NCI-H446 (cell line): ENCODE results near the gene CLDN6.
A peak's percentile ranks its signal among the peaks of the same experiment; 100 is the strongest.

Source experiments
- DNase-seq, 2 experiments: peaks; one replicate each; lab custom pipeline; 2025; lab: John Stamatoyannopoulos, UW

Gene CLDN6

DNA sequence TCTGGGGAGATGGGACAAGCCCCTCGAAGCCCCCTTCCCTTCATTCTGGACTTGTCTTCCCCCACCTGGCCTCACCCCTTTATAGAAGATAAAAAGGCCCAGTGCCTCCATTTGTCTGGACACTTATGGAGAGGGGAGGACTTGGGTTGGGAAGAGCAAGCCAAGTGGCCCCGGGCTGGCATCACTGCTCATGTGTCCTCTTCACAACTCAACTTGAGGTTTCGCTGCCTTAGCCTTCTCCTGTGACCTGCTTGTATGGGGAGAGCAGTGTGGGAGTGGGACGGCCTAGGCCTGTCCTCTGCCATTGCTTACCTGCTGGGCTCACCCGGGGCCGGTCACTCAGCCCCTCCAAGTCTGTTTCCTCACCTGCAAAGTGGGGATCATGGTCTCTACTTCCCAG, 47.4 kb downstream of the CLDN6 start:
- DNase-seq, result no peak

DNA sequence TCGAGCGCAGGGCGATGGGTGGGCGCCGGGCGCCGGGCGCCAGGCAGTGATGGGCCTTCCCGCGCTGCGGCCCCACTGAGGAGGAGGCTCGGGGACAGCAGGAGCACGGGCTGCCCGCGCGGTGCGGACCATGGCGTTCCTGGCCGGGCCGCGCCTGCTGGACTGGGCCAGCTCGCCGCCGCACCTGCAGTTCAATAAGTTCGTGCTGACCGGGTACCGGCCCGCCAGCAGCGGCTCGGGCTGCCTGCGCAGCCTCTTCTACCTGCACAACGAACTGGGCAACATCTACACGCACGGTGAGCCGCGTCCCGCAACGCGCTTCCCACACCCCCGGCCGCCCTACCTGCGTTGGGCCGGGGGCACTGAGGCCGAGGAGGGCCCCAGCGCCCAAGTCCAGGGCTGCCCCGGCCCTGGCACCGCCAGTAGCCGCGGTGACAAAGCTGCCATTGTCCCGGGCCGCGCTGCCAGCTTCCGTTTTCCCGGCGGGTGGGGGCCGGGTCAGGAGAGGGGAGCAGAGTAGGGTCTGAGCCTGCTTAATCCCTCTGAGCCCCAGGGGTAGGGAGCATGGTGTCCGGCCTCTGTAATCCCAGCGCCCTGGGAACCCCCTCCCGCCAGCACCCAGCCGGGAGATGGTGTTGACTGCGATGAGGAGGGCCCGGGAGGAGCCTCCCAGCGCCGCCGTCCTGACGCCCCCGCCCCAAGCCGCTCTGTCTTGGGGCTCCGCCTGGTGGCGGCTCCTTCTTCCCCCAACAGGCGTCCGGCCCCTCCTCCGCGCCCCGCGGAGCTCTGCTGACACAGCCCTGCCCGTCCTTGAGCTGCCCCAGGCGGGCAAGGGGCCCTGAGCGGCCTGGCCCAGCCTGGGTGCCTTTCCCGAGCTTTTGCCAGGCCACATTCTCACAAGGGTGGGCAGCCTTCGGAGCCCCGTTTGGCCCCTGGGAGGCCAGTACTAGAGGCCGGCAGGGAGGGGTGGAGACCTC, 48.1 kb downstream of the CLDN6 start:
- peak; percentile 12 to 40 for DNase-seq

DNA sequence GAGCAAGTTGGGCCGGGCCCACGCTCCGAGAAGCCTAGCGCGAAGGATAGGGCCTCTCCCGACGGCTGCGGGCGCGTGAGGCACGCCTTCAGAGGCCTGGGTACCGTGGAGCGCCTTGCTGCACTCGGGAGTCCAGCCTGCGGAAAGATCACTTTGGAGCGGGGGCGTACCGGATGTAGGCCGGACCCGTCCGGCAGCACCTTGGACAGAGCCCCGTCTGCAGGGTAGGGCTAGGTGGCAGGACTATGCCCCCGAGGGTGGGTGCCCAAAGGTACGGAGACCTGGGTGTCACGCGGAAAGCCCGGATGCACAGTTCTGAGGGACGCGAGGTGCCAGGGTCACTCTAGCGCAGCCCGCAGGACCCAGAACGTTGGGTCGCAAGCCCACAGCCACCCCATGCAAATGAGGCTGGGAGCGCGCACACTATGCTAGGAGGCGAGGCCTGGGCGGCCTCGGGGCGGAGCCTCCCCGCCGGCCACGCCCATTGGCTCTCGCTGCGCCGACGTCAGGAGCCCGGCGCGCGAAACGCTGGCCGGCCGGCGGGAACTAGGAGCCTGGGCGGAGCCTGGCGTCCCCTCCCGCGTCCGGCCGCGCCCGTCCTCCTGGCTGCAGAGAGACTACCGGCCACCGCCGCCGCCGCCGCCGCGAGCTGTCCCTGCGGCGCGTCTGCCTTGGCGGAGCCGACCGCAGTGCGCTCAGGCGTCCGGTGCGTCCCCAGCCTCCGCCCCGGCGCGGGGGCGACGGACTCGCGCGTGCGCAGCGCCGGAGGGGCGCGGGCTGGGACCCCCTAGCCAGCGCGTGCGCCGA, 49.0 kb downstream of the CLDN6 start, which contains the start of gene PAQR4:
Gene PAQR4 (plus strand): TSS at position 611 of the 807 bp plus-strand sequence. CDS start 327 bp downstream, outside the sequence.
- DNase-seq, result peak; percentile 57 to 95

DNA sequence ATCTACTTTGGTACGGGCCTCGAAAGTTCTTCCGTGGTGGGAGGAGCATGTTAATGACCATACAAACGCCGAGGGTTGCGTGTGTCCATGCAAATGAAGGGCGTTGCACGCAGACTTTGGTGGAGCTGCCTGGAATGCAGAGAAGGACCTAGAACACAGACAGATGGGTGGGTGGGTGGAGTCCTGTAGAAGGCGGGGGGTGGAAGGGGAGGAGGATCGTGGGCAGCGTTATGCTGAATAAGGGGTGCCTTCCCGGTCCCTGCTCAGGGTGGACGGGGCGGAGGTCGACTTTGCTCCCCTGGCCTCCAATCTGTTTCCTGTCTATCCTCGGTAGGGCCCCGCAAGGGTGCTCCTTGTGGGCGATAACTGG, 49.6 kb downstream of the CLDN6 start:
- DNase-seq, result no peak

DNA sequence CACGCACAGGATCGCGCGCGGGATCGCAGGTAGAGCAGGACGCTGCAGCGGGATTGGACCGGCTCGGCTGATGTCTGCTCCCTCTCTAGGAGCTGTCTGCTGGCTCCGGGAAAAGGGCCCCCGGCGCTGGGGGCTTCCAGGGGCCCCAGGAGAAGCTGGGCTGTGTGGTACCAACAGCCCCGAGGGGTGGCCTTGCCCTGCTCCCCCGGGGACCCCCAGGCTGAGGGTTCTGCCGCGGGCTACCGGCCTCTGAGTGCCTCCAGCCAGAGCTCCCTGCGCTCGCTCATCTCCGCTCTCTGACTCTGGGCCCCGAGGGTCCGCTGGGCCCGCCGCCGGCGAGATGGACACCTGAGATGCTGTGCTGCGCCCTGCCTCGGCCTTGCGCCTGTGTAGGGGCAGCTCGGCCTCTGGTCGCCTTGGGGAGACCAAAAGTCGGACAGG, 50.2 kb downstream of the CLDN6 start:
- DNase-seq, result no peak

DNA sequence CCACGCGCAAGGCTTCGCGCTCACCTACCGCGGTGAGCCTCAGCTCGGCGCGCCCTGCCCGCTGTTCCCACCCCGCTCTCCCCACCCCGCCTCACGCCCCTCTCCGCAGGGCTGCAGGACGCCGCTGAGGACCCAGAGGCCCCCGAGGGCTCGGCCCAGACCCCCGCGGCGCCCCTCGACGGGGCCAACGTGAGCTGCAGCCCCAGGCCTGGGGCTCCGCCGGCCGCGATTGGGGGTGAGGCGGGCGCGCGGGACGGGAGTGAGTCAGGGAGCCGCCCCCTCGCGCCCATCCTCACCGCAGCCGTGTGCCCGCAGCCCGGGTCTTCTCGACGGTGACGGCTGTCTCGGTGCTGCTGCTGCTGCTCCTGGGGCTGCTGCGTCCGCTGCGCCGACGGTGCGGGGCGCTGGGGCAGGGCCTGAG, 50.8 kb downstream of the CLDN6 start:
- DNase-seq, result no peak

DNA sequence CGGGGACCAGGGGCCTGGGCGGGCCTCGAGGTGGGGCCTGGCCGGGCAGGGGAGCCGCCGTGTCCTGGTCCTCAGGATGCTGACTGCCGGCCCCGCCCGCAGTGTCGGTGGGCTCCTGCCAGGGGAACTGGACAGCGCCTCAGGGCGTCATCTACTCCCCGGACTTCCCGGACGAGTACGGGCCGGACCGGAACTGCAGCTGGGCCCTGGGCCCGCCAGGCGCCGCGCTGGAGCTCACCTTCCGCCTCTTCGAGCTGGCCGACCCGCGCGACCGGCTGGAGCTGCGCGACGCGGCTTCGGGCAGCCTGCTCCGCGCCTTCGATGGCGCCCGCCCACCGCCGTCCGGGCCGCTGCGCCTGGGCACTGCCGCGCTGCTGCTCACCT, 51.2 kb downstream of the CLDN6 start:
- no peak for DNase-seq

DNA sequence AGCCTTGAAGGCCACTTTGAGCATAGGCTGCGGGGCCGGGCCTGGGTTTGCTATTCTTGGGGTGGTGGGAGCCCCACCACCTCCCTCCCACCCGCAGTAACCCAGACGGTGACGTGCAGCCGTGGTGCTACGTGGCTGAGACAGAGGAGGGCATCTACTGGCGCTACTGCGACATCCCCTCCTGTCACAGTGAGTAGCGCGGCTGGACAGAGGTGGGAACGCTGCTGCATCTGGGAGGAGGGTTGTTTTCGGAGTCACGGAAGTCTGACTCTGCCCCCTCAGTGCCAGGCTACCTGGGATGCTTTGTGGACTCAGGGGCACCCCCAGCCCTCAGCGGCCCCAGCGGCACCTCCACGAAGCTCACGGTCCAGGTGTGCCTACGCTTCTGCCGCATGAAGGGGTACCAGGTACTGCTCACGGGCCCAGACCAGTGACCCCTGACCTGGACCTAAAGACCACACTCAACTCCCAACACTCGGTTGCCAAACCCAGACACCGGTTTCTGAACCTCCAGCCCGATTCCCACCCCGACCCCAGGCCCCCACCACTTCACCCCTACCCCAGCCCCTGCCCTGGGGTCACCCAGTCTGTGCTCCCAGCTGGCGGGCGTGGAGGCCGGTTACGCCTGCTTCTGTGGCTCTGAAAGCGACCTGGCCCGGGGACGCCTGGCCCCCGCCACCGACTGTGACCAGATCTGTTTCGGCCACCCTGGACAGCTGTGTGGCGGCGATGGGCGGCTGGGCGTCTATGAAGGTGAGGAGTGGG, 51.8 kb downstream of the CLDN6 start:
- DNase-seq, result no peak
